HEK293 (cell line): Measurements from ENCODE around the gene CACNA2D3.

Experiments used
- SP2 ChIP-seq: fragments of 450-650 bp; formaldehyde crosslinking; IDR thresholded peaks from 2 replicates; pipeline ENCODE4 v1.5.1; 2016; ENCODE audit warnings: missing biosample characterization, missing genetic modification characterization
- TCF7L2 ChIP-seq: IDR thresholded peaks from 2 replicates; pipeline ENCODE4 v1.6.1; 2011; ENCODE audit warnings: low read depth, mild to moderate bottlenecking, inconsistent platforms, low read length, moderate library complexity, borderline replicate concordance
- ZNF138 ChIP-seq: fragments of 450-650 bp; formaldehyde crosslinking; IDR thresholded peaks from 2 replicates; pipeline ENCODE4 v1.5.1; 2016; ENCODE audit warnings: missing biosample characterization, missing genetic modification characterization, borderline replicate concordance
- ZNF140 ChIP-seq: fragments of 450-650 bp; formaldehyde crosslinking; IDR thresholded peaks from 2 replicates; pipeline ENCODE4 v1.5.1; 2016; ENCODE audit warnings: missing biosample characterization, missing genetic modification characterization
- ZNF184 ChIP-seq: fragments of 450-650 bp; IDR thresholded peaks from 2 replicates; pipeline ENCODE4 v1.5.1; 2018; ENCODE audit warnings: missing biosample characterization, mild to moderate bottlenecking, missing genetic modification characterization
- ZNF704 ChIP-seq: fragments of 450-650 bp; formaldehyde crosslinking; IDR thresholded peaks from 2 replicates; pipeline ENCODE4 v1.5.1; 2016; ENCODE audit warnings: missing biosample characterization, missing genetic modification characterization
- TF ChIP-seq, protein P1 (sequence below): fragments of 450-650 bp; formaldehyde crosslinking; IDR thresholded peaks from 2 replicates; pipeline ENCODE4 v1.5.1; 2016; ENCODE audit warnings: missing biosample characterization, missing genetic modification characterization

DNA sequence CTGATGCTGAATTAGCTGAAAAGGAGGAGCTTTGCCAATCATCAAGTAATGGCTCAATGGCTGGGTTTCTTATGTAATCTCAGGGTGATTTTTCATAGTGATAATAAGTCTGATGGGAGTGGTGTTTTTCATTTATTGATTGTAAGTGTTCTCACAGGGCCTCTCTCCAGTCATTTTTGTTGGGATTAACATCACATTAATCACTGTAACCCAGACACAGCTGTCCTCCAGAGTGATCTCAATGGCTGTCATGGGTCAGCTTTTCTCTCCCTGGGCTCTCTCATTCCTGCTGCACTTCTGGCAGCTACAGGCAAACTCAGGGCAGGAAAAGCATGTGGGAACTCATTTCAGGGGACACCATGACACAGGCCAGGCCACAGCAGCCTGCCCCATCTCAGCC is 642.6 kb downstream of the CACNA2D3 start:
- TF ChIP-seq ZNF704 (tag by site-specific recombination) (no peak), ZNF140 (no peak), TCF7L2 (no peak), ZNF184 (tag by site-specific recombination) (no peak), SP2 (tag by site-specific recombination) (no peak), ZNF138 (no peak)
- TF ChIP-seq, protein P1, sequence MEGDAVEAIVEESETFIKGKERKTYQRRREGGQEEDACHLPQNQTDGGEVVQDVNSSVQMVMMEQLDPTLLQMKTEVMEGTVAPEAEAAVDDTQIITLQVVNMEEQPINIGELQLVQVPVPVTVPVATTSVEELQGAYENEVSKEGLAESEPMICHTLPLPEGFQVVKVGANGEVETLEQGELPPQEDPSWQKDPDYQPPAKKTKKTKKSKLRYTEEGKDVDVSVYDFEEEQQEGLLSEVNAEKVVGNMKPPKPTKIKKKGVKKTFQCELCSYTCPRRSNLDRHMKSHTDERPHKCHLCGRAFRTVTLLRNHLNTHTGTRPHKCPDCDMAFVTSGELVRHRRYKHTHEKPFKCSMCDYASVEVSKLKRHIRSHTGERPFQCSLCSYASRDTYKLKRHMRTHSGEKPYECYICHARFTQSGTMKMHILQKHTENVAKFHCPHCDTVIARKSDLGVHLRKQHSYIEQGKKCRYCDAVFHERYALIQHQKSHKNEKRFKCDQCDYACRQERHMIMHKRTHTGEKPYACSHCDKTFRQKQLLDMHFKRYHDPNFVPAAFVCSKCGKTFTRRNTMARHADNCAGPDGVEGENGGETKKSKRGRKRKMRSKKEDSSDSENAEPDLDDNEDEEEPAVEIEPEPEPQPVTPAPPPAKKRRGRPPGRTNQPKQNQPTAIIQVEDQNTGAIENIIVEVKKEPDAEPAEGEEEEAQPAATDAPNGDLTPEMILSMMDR (tag by site-specific recombination) = no peak
